Measurements from ENCODE around the gene VAMP2. TPM values are rescaled to one million over a fixed set of nuclear protein-coding genes. Genes with fewer than 3 reads are reported as not detected.

Gene VAMP2
- total and polyA plus RNA-seq, 2 of the 4 experiments (the other 2 are of a cell fraction) = 2.3 to 33.3 TPM

DNA sequence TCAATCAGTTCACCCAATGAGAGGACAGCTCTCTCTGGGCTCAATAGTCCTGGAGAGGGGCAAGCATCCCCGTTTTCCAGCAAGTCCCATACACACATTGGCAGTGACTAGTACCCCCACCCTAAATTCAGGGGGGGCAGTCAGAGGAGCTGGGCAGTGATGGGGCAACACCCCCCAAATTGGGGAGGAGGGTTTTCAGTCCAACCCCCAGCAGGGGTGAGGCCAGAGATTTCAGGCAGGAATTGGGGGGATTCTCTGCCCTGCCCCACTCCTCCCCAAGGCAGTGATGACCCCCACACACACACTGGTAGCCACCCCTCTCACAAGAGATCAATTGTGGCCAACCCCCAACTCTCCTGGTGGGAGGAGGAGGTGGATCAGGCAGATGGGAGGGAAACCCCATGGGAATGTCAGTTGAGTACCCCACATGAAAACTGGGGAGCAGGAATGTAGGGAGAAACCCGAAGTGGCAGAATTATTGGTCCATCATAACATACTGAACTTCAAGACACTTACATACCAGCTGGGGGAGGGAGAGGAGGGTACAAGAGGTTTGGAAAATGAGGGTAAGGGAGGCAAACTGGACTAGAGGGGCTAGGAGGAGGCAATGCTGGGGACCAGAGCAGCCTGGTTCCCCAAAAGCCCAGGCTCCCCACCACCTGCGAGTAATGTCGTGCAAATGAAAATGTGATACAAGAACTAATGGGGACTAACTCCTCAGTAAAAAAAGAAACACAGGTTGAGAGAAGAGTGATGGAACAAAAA lies 3.1 kb downstream of the VAMP2 start:
- Histone ChIP-seq H3K14ac (replicated peaks; ENCODE audit: low read depth, low read length) (no peak overlapping the region), H4K5ac (ENCODE audit: low read depth, low read length) (no peak overlapping the region), H3K9ac (ENCODE audit: low read depth, low read length) (no peak overlapping the region), H2BK120ac (ENCODE audit: low read depth, low read length) (no peak overlapping the region), H2BK20ac (ENCODE audit: low read depth, low read length) (no peak overlapping the region), H3K27ac (ENCODE audit: insufficient read depth, low read length) (no peak overlapping the region), H2AK9ac (replicated peaks; ENCODE audit: low read depth, low read length, poor library complexity) (no peak overlapping the region), H3K56ac (ENCODE audit: extremely low read depth, insufficient read depth, low read length) (no peak overlapping the region), H3K23ac (ENCODE audit: low read depth, low read length) (no peak overlapping the region), H3K36me3 (ENCODE audit: control insufficient read depth, insufficient read depth, low read length) (peaks cover 15% of the 10 kb centered on the region), H3K9me1 (ENCODE audit: insufficient read depth, low read length) (peaks cover 15% of the 10 kb centered on the region), H3K4ac (ENCODE audit: low read depth, low read length) (no peak overlapping the region), H2BK15ac (ENCODE audit: low read depth, low read length) (no peak overlapping the region), H3K4me1 (ENCODE audit: control insufficient read depth, insufficient read depth, low read length) (peaks cover 29% of the 10 kb centered on the region), H4K8ac (ENCODE audit: low read depth in 2 of 2, low read length in 2 of 2) (no peak overlapping the region), H3K4me3 (ENCODE audit: insufficient read depth, low read depth, low read length) (no peak overlapping the region), H3K27me3 (ENCODE audit: control insufficient read depth, insufficient read depth, low read length) (no peaks in the 10 kb centered on the region), H3K79me1 (ENCODE audit: low read depth in 1 of 2, low read length in 2 of 2) (peaks cover 21 to 53% of the 10 kb centered on the region in 2 experiments), H3K4me2 (ENCODE audit: low read depth, low read length) (no peak overlapping the region), H4K91ac (ENCODE audit: insufficient read depth, low read depth, low read length) (no peak overlapping the region), H2AK5ac (ENCODE audit: low read depth, low read length) (no peak overlapping the region), H3K9me3 (ENCODE audit: control insufficient read depth, insufficient read depth, low read length) (no peaks in the 10 kb centered on the region), H2AFZ (replicated peaks; ENCODE audit: low read length, poor library complexity) (no peak overlapping the region), H2BK5ac (ENCODE audit: low read depth, low read length, poor library complexity, severe bottlenecking) (no peak overlapping the region), H4K20me1 (ENCODE audit: insufficient read depth, low read length) (peaks cover 14% of the 10 kb centered on the region), H3K18ac (ENCODE audit: low read depth, low read length) (no peak overlapping the region)
- ChIA-PET CTCF (interaction anchor here (1.1 kb wide), 1 partner anchor 21 kb away, joined by 3 read pairs; no protein-coding TSS in a partner anchor), POLR2A (ENCODE audit: unreplicated experiment) (interaction anchor here (1.1 kb wide), 1 partner anchor 13 kb away, joined by 4 read pairs; no protein-coding TSS in a partner anchor)
- dilution Hi-C loops (cut with HindIII; ENCODE audit: low sequenced_read_pairs, unreplicated experiment) = no loop called here
- in situ Hi-C loops (cut with MboI; ENCODE audit: low sequenced_read_pairs) = loop anchor here (25.0 kb wide), 1 partner anchor 922 kb away; the partner anchor contains the start of genes DVL2, GABARAP and PHF23
- BruUV-seq (replicated peaks) = no TSS peak
- WGBS, 2 experiments (ENCODE audit: extremely low coverage in 2 of 2, insufficient read length in 1 of 2) = no CpG with 5 or more reads among the region's 4 CpGs
- DNase-seq (no peak), ATAC-seq (ENCODE audit: low read depth) (no peak)
- intact Hi-C loops (cut with micrococcal nuclease) = loop anchor here (5.0 kb wide), 1 partner anchor 77 kb away; no protein-coding TSS in a partner anchor
- TF ChIP-seq FOS (IDR thresholded peaks at IDR 0.05; ENCODE audit: low read depth, low read length) (no peak), RFX5 (IDR thresholded peaks at IDR 0.05; ENCODE audit: low read depth, low read length) (no peak), RCOR1 (IDR thresholded peaks at IDR 0.05; ENCODE audit: insufficient replicate concordance, low read length) (no peak), MAZ (IDR thresholded peaks at IDR 0.05; ENCODE audit: borderline replicate concordance, low read depth, low read length) (no peak), POLR2A (IDR thresholded peaks at IDR 0.05; ENCODE audit: low read depth, low read length) (no peak), MAFK (IDR thresholded peaks at IDR 0.05; ENCODE audit: low read depth, low read length) (no peak), NFE2L2 (IDR thresholded peaks at IDR 0.05; ENCODE audit: low read depth, low read length) (no peak), MXI1 (IDR thresholded peaks at IDR 0.05; ENCODE audit: borderline replicate concordance, low read depth, low read length) (no peak), BHLHE40 (IDR thresholded peaks at IDR 0.05; ENCODE audit: low read depth, low read length) (no peak), RAD21 (IDR thresholded peaks at IDR 0.05; ENCODE audit: low read length) (no peak), CHD1 (IDR thresholded peaks at IDR 0.05; ENCODE audit: low read depth, low read length) (no peak), SMC3 (IDR thresholded peaks at IDR 0.05; ENCODE audit: low read depth, low read length) (no peak)
- TF ChIP-seq, protein P1, sequence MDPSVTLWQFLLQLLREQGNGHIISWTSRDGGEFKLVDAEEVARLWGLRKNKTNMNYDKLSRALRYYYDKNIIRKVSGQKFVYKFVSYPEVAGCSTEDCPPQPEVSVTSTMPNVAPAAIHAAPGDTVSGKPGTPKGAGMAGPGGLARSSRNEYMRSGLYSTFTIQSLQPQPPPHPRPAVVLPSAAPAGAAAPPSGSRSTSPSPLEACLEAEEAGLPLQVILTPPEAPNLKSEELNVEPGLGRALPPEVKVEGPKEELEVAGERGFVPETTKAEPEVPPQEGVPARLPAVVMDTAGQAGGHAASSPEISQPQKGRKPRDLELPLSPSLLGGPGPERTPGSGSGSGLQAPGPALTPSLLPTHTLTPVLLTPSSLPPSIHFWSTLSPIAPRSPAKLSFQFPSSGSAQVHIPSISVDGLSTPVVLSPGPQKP (IDR thresholded peaks at IDR 0.05; ENCODE audit: borderline replicate concordance, low read depth, low read length) = no peak
- TF ChIP-seq, protein P2, sequence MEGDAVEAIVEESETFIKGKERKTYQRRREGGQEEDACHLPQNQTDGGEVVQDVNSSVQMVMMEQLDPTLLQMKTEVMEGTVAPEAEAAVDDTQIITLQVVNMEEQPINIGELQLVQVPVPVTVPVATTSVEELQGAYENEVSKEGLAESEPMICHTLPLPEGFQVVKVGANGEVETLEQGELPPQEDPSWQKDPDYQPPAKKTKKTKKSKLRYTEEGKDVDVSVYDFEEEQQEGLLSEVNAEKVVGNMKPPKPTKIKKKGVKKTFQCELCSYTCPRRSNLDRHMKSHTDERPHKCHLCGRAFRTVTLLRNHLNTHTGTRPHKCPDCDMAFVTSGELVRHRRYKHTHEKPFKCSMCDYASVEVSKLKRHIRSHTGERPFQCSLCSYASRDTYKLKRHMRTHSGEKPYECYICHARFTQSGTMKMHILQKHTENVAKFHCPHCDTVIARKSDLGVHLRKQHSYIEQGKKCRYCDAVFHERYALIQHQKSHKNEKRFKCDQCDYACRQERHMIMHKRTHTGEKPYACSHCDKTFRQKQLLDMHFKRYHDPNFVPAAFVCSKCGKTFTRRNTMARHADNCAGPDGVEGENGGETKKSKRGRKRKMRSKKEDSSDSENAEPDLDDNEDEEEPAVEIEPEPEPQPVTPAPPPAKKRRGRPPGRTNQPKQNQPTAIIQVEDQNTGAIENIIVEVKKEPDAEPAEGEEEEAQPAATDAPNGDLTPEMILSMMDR (conservative IDR thresholded peaks at IDR 0.05; ENCODE audit: low read depth, low read length) = no peak
- TF ChIP-seq, protein P3, sequence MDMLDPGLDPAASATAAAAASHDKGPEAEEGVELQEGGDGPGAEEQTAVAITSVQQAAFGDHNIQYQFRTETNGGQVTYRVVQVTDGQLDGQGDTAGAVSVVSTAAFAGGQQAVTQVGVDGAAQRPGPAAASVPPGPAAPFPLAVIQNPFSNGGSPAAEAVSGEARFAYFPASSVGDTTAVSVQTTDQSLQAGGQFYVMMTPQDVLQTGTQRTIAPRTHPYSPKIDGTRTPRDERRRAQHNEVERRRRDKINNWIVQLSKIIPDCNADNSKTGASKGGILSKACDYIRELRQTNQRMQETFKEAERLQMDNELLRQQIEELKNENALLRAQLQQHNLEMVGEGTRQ (IDR thresholded peaks at IDR 0.05; ENCODE audit: low read depth, low read length) = no peak
